SH-SY5Y (cell line): Measurements from ENCODE around the gene TRPM3.

ENCODE experiments used
- GATA2 ChIP-seq: IDR thresholded peaks from 2 replicates; pipeline ENCODE4 v1.6.1; 2011; ENCODE audit warnings: mild to moderate bottlenecking, low read depth, low read length
- GATA3 ChIP-seq: IDR thresholded peaks from 2 replicates; pipeline ENCODE4 v1.6.1; 2011; ENCODE audit warnings: low read depth, mild to moderate bottlenecking, low read length, moderate library complexity

- TF ChIP-seq GATA2 (no peak), GATA3 (no peak)
These were observed 360.2 kb downstream of the TRPM3 start for GRCh38 chr9:70761139-70761670.
